SIG-M5 (cell line): ENCODE results near the gene FAM162A.

Experiments
- DNase-seq: peaks from one replicate; lab custom pipeline; 2025; lab: John Stamatoyannopoulos, UW

Gene FAM162A

GRCh38 chr3:122389197-122389596 lies 5.2 kb downstream of the FAM162A start:
- no peak for DNase-seq

GRCh38 chr3:122389892-122390291 lies 5.9 kb downstream of the FAM162A start:
- no peak for DNase-seq

GRCh38 chr3:122390665-122391064 lies 6.7 kb downstream of the FAM162A start:
- DNase-seq, result no peak

- DNase-seq, result no peak
Observed at GRCh38 chr3:122391681-122392446, 7.9 kb downstream of the FAM162A start.

GRCh38 chr3:122392868-122393844 lies 9.2 kb downstream of the FAM162A start:
- DNase-seq, result peak; percentile 8

GRCh38 chr3:122394173-122394572 lies 10.2 kb downstream of the FAM162A start:
- no peak for DNase-seq

- no peak for DNase-seq
Observed at GRCh38 chr3:122395582-122395981, 11.6 kb downstream of the FAM162A start.

- DNase-seq, result no peak
Observed at GRCh38 chr3:122396511-122396910, 12.5 kb downstream of the FAM162A start.

GRCh38 chr3:122397201-122397600 lies 13.2 kb downstream of the FAM162A start:
- no peak for DNase-seq

- no peak for DNase-seq
Observed at GRCh38 chr3:122398920-122399319, 14.9 kb downstream of the FAM162A start.

GRCh38 chr3:122403489-122403888 lies 19.5 kb downstream of the FAM162A start:
- DNase-seq, result no peak

- no peak for DNase-seq
Observed at GRCh38 chr3:122405015-122405414, 21.0 kb downstream of the FAM162A start.

- no peak for DNase-seq
Observed at GRCh38 chr3:122406198-122406597, 22.2 kb downstream of the FAM162A start.

GRCh38 chr3:122407946-122408345 lies 24.0 kb downstream of the FAM162A start:
- DNase-seq, result no peak

GRCh38 chr3:122409446-122409845 lies 25.5 kb downstream of the FAM162A start:
- no peak for DNase-seq

- no peak for DNase-seq
Observed at GRCh38 chr3:122410111-122410510, 26.1 kb downstream of the FAM162A start.

GRCh38 chr3:122410639-122411038 lies 26.7 kb downstream of the FAM162A start:
- DNase-seq, result no peak

GRCh38 chr3:122414391-122414790 lies 30.4 kb downstream of the FAM162A start:
- no peak for DNase-seq

GRCh38 chr3:122415104-122415744 lies 31.2 kb downstream of the FAM162A start:
- DNase-seq, result no peak

- no peak for DNase-seq
Observed at GRCh38 chr3:122415762-122416654, 32.0 kb downstream of the FAM162A start, which contains the start of gene WDR5B. Gene WDR5B, minus strand, starts transcription at chr3:122416062. Its CDS starts 534 bp downstream, at chr3:122415528.

GRCh38 chr3:122416966-122417365 lies 33.0 kb downstream of the FAM162A start:
- no peak for DNase-seq
